Activated CD4-positive, alpha-beta T cell treated with anti-CD3 and anti-CD28 coated beads, Interleukin-2, Interleukin-4, amounts not matched to agents 100 ng/mL and 50 ng/mL, durations not matched to agents 16 hours and 8 hours (primary cell): ENCODE results near the gene CAMK2D.

ENCODE experiments used
- DNase-seq: peaks from one replicate; pipeline ENCODE4 v3.0.0-alpha.2; 2020; ENCODE audit warnings: low spot score

CAMK2D gene

GRCh38 chr4:113763029-113763285 lies 1.4 kb upstream of the CAMK2D start:
- DNase-seq = no peak

GRCh38 chr4:113762186-113763028 lies 869 bp upstream of the CAMK2D start:
- peak; percentile 100 for DNase-seq

GRCh38 chr4:113760795-113761619 lies 531 bp downstream of the CAMK2D start:
- peak; percentile 47 for DNase-seq

GRCh38 chr4:113760094-113760794 lies 1.3 kb downstream of the CAMK2D start:
- DNase-seq = peak; percentile 38

GRCh38 chr4:113759696-113760093 lies 1.8 kb downstream of the CAMK2D start:
- DNase-seq = no peak

GRCh38 chr4:113758372-113758771 lies 3.2 kb downstream of the CAMK2D start:
- DNase-seq = no peak

GRCh38 chr4:113757486-113757885 lies 4.1 kb downstream of the CAMK2D start:
- DNase-seq = no peak

GRCh38 chr4:113756005-113756410 lies 5.5 kb downstream of the CAMK2D start:
- peak; percentile 85 for DNase-seq

GRCh38 chr4:113750734-113751133 lies 10.8 kb downstream of the CAMK2D start:
- DNase-seq = no peak

GRCh38 chr4:113750296-113750695 lies 11.2 kb downstream of the CAMK2D start:
- DNase-seq = no peak

- no peak for DNase-seq
Observed at GRCh38 chr4:113749178-113749577, 12.4 kb downstream of the CAMK2D start.

GRCh38 chr4:113747949-113748348 lies 13.6 kb downstream of the CAMK2D start:
- DNase-seq = no peak

- no peak for DNase-seq
Observed at GRCh38 chr4:113745711-113746110, 15.8 kb downstream of the CAMK2D start.

- peak; percentile 32 for DNase-seq
Observed at GRCh38 chr4:113744667-113745240, 16.8 kb downstream of the CAMK2D start.

- DNase-seq = no peak
Observed at GRCh38 chr4:113743690-113744089, 17.8 kb downstream of the CAMK2D start.

- DNase-seq = no peak
Observed at GRCh38 chr4:113742643-113743042, 18.9 kb downstream of the CAMK2D start.

- no peak for DNase-seq
Observed at GRCh38 chr4:113741956-113742355, 19.6 kb downstream of the CAMK2D start.

- no peak for DNase-seq
Observed at GRCh38 chr4:113740857-113741379, 20.6 kb downstream of the CAMK2D start.

- no peak for DNase-seq
Observed at GRCh38 chr4:113739197-113739596, 22.3 kb downstream of the CAMK2D start.

- DNase-seq = no peak
Observed at GRCh38 chr4:113738251-113738650, 23.3 kb downstream of the CAMK2D start.

- DNase-seq = no peak
Observed at GRCh38 chr4:113733685-113734084, 27.9 kb downstream of the CAMK2D start.

GRCh38 chr4:113732967-113733527 lies 28.5 kb downstream of the CAMK2D start:
- DNase-seq = peak; percentile 57
